Articular chondrocyte of knee joint (primary cell): ENCODE data around the gene ARSG. TPM values are rescaled to one million over a fixed set of nuclear protein-coding genes. Genes with fewer than 3 reads are reported as not detected.

Experiments used
- small RNA-seq: library from RNA; depleted of rRNA; stranded (forward); fragments of <200 nt; gene quantifications from one replicate; pipeline ENCODE3, GENCODE V24; 2012
- total RNA-seq: library from RNA; depleted of rRNA; stranded (reverse); fragments of >200 nt; gene quantifications from 2 replicates; pipeline ENCODE4 v1.2.3, GENCODE V29; 2012

ARSG gene
- 5.4 and 7.5 TPM in 2 replicates for total RNA-seq

DNA sequence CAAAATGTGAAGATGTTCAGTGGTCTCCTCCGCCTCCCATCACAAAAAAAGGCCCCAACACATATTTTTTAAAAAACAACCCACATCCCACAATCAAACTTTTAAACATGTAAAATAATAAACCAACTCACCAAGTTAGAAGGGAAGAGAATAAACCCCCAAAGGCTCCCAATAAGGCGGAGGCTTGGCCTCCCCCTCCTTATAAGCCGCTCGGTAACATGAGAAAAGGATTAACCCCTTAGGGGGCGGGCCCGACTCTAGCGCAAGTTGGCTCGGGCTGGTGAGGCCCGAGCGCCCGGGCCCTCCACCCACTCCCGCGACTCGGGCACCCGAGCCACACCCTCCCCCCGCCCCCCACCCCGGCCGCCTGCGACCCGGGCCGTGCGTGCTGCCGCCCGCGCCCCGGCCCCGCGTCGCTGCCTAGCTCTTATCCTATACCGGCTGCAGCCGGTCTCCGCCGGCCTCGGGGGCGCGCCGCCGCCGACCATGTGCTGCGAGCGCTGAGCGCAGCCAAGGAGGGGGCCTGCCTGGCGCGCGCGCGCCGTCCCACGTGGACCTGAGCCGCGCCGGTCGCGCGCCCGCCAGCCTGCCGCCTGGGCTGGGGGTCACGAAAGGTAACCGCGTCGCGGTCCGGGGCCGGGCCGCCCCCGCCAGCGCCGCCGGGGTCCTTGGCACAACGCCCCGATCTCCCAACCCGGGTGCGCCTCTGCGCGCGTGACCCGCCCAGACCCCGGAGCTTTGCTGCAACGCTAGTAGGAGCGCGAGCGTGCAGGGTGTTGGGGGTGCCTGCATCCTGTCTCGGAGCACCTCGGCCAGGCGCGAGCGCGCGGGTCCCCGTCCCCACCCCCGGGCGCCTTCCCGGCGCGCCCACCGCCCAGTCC is at the start of gene ARSG, which contains the start of gene SLC16A6:
TSS of gene ARSG (plus strand) at position 541 of the 881 bp plus-strand sequence. CDS start 15,999 bp downstream, outside the sequence.
TSS of gene SLC16A6 (minus strand) at position 173 of the 881 bp plus-strand sequence. CDS start 12,807 bp downstream, outside the sequence.

DNA sequence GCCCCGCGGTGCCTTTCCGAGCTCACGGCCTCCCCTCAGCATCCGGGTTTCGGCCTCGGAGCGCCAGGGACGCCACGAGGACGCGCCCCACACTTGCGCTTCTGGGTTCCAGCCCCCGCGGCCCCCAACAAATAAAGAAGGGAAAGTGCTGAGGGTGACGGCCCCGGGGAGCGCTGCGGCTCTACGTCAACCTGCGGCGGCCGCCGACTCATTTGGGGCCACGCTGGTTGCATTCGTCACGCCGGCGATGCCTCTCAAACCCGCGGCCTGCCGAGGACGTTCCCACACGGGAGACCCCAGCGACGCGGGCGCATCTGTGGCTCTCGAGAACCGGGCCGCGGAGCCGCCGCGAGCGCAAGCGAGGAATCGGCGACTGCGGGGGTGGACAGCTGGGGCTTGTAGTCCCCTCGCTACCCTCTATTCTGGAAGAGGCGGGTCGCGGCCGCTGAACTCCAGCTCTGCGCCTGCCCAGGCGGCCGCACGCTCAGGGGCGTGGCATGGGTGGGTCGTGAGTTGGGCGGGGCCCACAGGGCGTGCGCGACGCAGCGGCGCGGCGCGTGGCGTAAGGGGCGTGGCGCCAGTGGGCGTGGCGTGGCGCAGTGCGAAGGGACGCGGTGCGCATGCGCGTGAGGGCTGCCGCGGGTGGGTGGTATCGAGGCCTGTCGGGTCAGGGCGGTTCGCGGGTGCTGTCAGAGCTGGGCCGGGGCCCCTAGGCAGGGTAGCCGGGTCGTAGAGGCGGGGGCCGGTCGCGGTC is 43.7 kb upstream of the ARSG start, which contains the start of gene AMZ2:
TSS of gene AMZ2 (plus strand) at position 599 of the 754 bp plus-strand sequence. CDS start 2,145 bp downstream, outside the sequence.

DNA sequence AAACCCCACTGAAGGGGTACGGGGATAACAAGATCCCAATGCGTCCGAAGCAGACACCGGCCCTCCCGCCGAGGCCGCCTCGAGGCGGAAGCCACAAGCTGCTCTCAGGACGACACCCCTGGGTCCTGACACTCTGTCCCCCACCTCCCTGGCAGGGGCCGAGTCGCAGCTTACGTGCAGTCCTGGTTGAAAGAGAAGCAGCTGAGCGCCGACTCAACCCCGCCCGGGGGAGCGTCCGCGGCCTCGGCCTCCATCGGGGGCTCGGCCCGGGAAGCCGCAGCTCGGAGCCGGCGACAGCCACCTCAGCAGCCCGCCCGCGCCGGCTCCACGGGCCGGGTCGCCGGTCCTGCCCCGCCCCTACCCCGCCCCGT is 165.9 kb downstream of the ARSG start, which contains the start of gene WIPI1:
TSS of gene WIPI1 (minus strand) at position 329 of the 371 bp plus-strand sequence. CDS start at position 254, 75 bp downstream.

Small RNAs within 50 kb of the gene (small RNA-seq; reads per million reads assigned to genes)
- not detected for gene MIR635

Other genes starting within 250 kb of the ARSG start
- gene AMZ2, start 43.5 kb upstream of the ARSG start, total RNA-seq, result 103 and 139 TPM in 2 replicates
- under 0.01 TPM in 1 of 2 replicates, not detected in the other for gene SLC16A6, start 368 bp upstream of the ARSG start, total RNA-seq
- gene WIPI1, start 166.0 kb downstream of the ARSG start, total RNA-seq, result 106 and 149 TPM in 2 replicates
- 354 and 367 TPM in 2 replicates for gene PRKAR1A, start 220.9 kb downstream of the ARSG start, total RNA-seq